Psoas muscle (tissue), 8 donors: ENCODE data around the gene TAOK2. TPM values are rescaled to one million over a fixed set of nuclear protein-coding genes. Genes with fewer than 3 reads are reported as not detected.

Experiments
- ATAC-seq, 4 donors: fragments of 200-7000 bp; cut with Tn5 transposase; one replicate each; pipeline ENCODE4 v1.9.1; 2020; ENCODE audit warnings: moderate library complexity in 3 of 4, mild to moderate bottlenecking in 2 of 4
- DNase-seq, 2 donors: peaks; one replicate each; pipeline ENCODE4 v3.0.0-alpha.2; 2020
- H3K27ac ChIP-seq: fragments of 200-600 bp; one replicate; pipeline ENCODE4 v1.8.0; 2022
- H3K27me3 ChIP-seq, 3 donors: fragments of 200-600 bp in 1 of 3; one replicate each; pipeline versions ENCODE4 v1.6.1 to v1.8.0; 2013 to 2022; ENCODE audit warnings: low read length in 2 of 3, mild to moderate bottlenecking in 2 of 3, moderate library complexity in 1 of 3; ENCODE audit not compliant: insufficient read depth in 3 of 3
- H3K36me3 ChIP-seq, 2 donors: fragments of 200-600 bp in 1 of 2; one replicate each; pipeline versions ENCODE4 v1.6.1 to v1.8.0; 2013 to 2022; ENCODE audit warnings: low read depth in 1 of 2, mild to moderate bottlenecking in 1 of 2, moderate library complexity in 1 of 2; ENCODE audit not compliant: insufficient read depth in 1 of 2
- H3K4me1 ChIP-seq: fragments of 200-600 bp; one replicate; pipeline ENCODE4 v1.8.0; 2022
- H3K4me3 ChIP-seq: fragments of 200-600 bp; one replicate; pipeline ENCODE4 v1.8.0; 2022; ENCODE audit warnings: mild to moderate bottlenecking
- H3K9me3 ChIP-seq: fragments of 200-600 bp; one replicate; pipeline ENCODE4 v1.8.0; 2022
- CTCF ChIP-seq: fragments of 200-600 bp; IDR thresholded peaks from one replicate; pipeline ENCODE4 v1.8.0; 2022; ENCODE audit warnings: antibody characterized with exemption
- WGBS, 3 donors: extraction: QIAGEN DNeasy Blood & Tissue Kit; methylation state at CpG; one replicate each; pipeline versions ENCODE4 v1.1.6 to v1.1.7; 2013; 5-methylcytosine and 5-hydroxymethylcytosine counted together
- intact Hi-C, 2 donors: fragments of 100-400 bp; cut with DNase I; formaldehyde crosslinking; loops; one replicate each; pipeline versions ENCODE4 v1.11.0 to v1.14.2; 2022
- polyA plus RNA-seq, 3 donors: library from polyadenylated mRNA; stranded (reverse); fragments of 200-250 nt; gene quantifications; one replicate each; pipeline ENCODE4 v1.2.3, GENCODE V29; 2013
- total RNA-seq, 4 donors: library from RNA; stranded (reverse); fragmentation: NEBNext Ultra II Directional in 2 of 4; extraction: Animal tissue kit (Norgen Biotek cat#: 25700) in 2 of 4; gene quantifications; one replicate each; pipeline versions ENCODE4 v1.2.1 to v1.2.4, GENCODE V29; 2021 to 2023
- donor health status: healthy with polysubstance abuse.
- donor health status: DM: no; HTN: no; CAD: no; lungs with moderate emphysema.
- donor health status: Bipolar disorder and iron deficiency.
- donor health status: healthy.
- donor health status: DM: yes; HTN: yes; CAD: no.
- donor health status: DM: no; HTN: no; CAD: no.
- donor health status: DM: no; HTN: no; CAD: no.
- donor health status: DM: yes; HTN: yes; CAD: no.

The TAOK2 gene
- total and polyA plus RNA-seq, 7 donors = 15.7 to 30.2 (median 21.8) TPM

GRCh38 chr16:29999605-30000004, 25.9 kb downstream of the TAOK2 start:
- H3K9me3 ChIP-seq = no peaks in the 10 kb centered on the region
- no peak overlapping the region for H3K27ac ChIP-seq
- no peak overlapping the region for H3K4me3 ChIP-seq
- 86 to 89% (median 89%) methylated on average over 6 of the region's 6 CpGs for WGBS, 3 donors
- ATAC-seq (no peak), DNase-seq (no peak)
- peaks cover 13% of the 10 kb centered on the region for H3K4me1 ChIP-seq
- TF ChIP-seq CTCF = no peak
- intact Hi-C loops = loop anchor here (5.0 kb wide), 3 partner anchors 42 to 297 kb away; partner anchors contain the start of gene KIF22 (in 1 of the 2)
- H3K36me3 ChIP-seq = peaks cover 0 to 39% of the 10 kb centered on the region in 2 donors
- no peaks in the 10 kb centered on the region for H3K27me3 ChIP-seq

GRCh38 chr16:30000735-30001631, 27.3 kb downstream of the TAOK2 start:
- H3K27me3 ChIP-seq = no peaks in the 10 kb centered on the region
- 73 to 81% (median 77%) methylated on average over 30 to 33 of the region's 33 CpGs for WGBS, 3 donors
- no peak for ATAC-seq
- H3K27ac ChIP-seq = no peak overlapping the region
- no peak overlapping the region for H3K4me3 ChIP-seq
- DNase-seq = peak in 1 of 2 donors; percentile 49
- H3K9me3 ChIP-seq = no peaks in the 10 kb centered on the region
- TF ChIP-seq CTCF = no peak
- H3K36me3 ChIP-seq = peaks cover 0 to 39% of the 10 kb centered on the region in 2 donors
- peaks cover 7% of the 10 kb centered on the region for H3K4me1 ChIP-seq
- intact Hi-C loops = loop anchor here (5.0 kb wide), 3 partner anchors 44 to 299 kb away; partner anchors contain the start of gene KIF22 (in 1 of the 2)

- ATAC-seq (no peak), DNase-seq (peak in 1 of 2 donors; percentile 32)
- 78 to 83% (median 83%) methylated on average over 19 of the region's 19 CpGs for WGBS, 3 donors
- no peaks in the 10 kb centered on the region for H3K9me3 ChIP-seq
- no peak overlapping the region for H3K27ac ChIP-seq
- H3K36me3 ChIP-seq = peaks cover 0 to 39% of the 10 kb centered on the region in 2 donors
- no peaks in the 10 kb centered on the region for H3K27me3 ChIP-seq
- no peaks in the 10 kb centered on the region for H3K4me1 ChIP-seq
- intact Hi-C loops = loop anchor here (5.0 kb wide), 3 partner anchors 45 to 300 kb away; partner anchors contain the start of gene KIF22 (in 1 of the 2)
- H3K4me3 ChIP-seq = no peak overlapping the region
- TF ChIP-seq CTCF = no peak
Measured at GRCh38 chr16:30002614-30003346, 29.1 kb downstream of the TAOK2 start.

GRCh38 chr16:30003670-30004423, 30.2 kb downstream of the TAOK2 start:
- ATAC-seq = no peak
- intact Hi-C loops = loop anchor here (5.0 kb wide), 3 partner anchors 47 to 302 kb away; partner anchors contain the start of gene KIF22 (in 1 of the 2)

More at GRCh38 chr16:30003670-30004423, 30.2 kb downstream of the TAOK2 start:
- TF ChIP-seq CTCF = no peak
- Histone ChIP-seq H3K4me3 (no peak overlapping the region), H3K36me3 (peaks cover 0 to 34% of the 10 kb centered on the region in 2 donors), H3K9me3 (no peaks in the 10 kb centered on the region), H3K27me3 (no peaks in the 10 kb centered on the region), H3K4me1 (no peaks in the 10 kb centered on the region), H3K27ac (no peak overlapping the region)
- DNase-seq = peak in 1 of 2 donors; percentile 42
- 84 to 86% (median 85%) methylated on average over 17 of the region's 17 CpGs for WGBS, 3 donors
